Effector CD4-positive, alpha-beta T cell (primary cell): ENCODE measurements around the gene OR13J1.

Experiments
- DNase-seq: peaks from one replicate; pipeline ENCODE4 v3.0.0-alpha.2; 2020

OR13J1 gene

DNA sequence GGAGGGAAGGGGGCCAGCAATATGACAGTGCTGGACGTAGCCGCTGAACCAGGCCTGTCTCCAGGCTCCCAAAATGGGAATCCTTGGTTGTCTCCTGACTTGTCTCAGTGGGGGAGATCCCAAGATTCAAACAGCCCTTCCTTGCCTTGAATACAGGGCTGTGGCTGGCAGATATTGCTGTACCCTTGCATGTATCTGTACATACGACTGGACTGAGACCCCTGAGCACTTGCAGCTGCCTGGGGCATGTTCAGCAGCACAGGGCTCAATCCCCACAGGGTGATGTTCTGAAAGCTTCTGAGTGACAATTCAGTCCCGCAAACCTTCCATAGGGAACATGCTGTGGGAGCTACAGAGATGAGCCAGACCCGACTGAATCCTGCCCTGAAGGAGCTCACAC lies 13.3 kb downstream of the OR13J1 start:
- no peak for DNase-seq

DNA sequence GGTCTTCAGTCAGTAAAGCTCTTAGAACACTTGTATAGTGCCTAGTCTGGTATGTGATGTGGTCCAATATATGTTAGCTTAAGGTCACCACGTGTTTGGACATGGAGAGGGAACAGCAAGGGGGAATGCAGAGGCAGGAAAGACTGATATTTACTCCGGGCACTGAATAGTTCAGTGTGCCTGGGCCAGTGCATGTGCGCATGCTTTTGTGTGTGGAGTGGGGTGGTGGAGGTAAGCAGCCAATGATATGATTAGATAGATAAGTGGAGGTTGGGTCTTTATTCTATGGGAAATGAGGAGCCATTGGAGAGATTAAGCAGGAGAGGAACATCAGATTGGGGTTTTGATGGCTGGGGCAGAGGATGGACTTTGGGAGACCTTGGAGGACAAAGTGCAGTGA lies 14.0 kb downstream of the OR13J1 start:
- no peak for DNase-seq

DNA sequence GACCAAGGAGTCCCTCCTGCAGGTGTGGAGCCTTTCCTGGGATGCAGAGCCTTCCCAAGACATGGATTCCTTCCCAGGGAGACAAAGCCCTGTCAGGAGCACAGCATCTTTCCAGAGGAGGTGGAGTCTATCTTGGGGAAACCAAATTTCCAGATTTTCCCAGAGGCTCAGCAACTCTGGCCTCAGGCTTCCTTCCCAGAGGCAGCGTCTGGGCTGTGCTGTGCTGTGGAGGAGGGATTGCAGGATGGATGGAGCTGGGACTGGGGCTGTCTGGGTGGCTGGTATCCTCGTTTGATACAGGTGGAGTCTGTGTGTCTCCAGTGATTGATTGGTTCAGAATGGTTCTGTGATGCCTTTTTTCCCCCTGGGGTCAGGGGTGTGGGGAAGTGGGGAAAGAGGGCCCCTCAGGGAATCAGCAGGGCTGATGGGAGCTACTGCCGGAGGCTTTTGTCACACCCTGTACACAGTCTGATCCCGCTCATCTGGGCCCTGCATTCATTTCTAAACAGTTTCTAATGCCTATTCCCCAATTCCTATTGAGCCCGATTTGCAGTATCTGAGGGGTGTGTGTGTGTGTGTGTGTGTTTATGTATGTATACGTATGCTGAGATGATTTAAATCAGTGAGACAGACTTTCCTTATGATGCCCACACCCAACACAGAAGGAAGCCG lies 16.0 kb downstream of the OR13J1 start:
- DNase-seq = no peak

DNA sequence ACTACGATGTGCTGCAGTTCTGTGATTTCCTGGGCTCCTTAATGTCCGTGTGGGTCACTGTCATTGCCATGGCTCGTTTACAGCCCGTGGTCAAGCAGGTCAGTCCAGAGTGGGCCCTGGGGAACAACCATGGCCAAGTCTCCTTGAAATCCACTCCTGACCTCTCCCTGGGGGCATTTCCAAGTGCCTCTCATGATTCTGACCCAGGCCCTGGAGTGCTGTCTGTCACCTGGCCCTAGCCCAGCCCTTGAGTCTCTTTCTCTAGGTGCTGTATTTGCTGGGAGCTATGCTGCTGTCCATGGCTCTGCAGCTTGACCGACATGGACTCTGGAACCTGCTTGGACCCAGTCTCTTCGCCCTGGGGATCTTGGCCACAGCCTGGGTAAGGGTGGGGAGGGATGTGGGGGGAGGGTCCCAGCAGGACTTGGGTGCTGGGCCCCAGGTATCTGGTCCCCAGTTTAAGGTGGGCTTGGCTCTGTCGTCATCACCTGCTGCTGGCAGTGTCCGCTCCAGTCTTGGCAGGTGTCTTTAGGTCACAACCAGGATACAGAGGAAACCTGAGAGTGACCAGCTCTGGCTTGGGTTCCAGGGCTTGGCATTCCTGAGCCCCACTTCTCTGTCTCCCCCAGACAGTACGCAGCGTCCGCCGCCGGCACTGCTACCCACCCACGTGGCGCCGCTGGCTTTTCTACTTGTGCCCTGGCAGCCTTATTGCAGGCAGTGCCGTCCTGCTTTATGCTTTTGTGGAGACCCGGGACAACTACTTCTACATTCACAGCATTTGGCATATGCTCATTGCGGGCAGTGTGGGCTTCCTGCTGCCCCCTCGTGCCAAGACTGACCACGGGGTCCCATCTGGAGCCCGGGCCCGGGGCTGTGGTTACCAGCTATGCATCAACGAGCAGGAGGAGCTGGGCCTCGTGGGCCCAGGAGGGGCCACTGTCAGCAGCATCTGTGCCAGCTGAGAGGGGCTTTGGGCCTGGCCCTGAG lies 17.0 kb downstream of the OR13J1 start:
- DNase-seq = no peak

DNA sequence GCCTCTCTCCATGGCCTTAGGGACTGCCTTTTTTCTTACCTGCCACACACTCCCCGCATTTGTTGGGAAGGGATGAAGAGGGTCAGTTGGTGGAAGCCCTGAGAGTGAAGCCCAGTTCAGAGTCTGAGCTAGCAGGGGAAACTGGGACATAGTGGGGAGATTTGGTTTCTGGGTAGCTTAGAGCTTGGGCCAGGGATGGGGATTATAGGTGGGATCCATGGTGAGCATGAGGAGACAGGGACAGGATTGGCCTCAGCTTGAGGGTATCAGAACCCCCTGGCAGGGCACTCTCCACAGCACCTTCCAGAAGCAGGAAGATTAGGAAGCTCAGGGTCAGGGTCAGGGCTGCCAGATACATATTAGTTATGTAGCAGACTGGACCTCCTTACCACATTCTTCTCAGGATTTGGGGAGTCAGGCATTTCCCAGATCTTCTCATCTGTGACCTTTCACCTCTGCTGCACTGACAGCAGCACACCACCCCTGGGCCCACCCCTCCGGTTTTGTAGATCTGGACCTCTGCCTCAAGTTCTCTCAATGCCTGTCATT lies 17.9 kb downstream of the OR13J1 start:
- no peak for DNase-seq

DNA sequence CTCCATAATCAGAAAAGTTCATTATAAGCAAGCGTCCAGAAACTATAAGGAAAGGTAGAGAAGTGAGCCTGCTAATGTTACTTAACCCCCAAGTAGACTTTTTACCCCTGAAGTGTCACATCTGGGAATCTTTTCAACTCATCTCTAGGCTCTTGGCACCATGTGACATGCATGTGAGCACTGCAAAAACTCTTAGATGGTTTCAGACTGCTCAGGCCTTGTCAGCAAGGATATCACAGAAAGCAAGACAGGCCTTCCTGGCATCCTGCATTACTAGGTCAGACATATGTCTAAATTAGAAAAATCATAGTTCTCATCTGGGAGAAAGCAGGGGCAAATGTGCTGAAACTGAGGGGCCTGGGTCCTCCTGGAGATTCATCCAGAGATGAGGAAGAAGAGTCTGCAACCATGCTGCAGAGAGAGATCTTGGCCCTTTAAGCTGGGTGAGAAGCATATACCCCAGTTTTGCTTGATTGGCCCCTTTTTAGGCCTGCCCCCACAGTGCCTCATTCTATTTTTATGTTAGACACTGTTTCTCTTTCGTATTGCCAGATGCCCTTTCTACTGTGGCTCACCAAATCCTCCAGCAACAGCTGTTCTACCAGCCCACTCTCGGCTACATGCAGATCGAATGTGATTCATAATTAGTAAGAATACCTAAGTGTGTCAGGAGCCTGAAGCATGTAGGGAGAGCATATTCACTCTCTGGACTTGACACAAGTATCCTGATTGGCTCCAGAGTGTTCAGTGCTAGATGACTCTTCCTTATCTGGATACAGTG lies 22.2 kb downstream of the OR13J1 start:
- no peak for DNase-seq

DNA sequence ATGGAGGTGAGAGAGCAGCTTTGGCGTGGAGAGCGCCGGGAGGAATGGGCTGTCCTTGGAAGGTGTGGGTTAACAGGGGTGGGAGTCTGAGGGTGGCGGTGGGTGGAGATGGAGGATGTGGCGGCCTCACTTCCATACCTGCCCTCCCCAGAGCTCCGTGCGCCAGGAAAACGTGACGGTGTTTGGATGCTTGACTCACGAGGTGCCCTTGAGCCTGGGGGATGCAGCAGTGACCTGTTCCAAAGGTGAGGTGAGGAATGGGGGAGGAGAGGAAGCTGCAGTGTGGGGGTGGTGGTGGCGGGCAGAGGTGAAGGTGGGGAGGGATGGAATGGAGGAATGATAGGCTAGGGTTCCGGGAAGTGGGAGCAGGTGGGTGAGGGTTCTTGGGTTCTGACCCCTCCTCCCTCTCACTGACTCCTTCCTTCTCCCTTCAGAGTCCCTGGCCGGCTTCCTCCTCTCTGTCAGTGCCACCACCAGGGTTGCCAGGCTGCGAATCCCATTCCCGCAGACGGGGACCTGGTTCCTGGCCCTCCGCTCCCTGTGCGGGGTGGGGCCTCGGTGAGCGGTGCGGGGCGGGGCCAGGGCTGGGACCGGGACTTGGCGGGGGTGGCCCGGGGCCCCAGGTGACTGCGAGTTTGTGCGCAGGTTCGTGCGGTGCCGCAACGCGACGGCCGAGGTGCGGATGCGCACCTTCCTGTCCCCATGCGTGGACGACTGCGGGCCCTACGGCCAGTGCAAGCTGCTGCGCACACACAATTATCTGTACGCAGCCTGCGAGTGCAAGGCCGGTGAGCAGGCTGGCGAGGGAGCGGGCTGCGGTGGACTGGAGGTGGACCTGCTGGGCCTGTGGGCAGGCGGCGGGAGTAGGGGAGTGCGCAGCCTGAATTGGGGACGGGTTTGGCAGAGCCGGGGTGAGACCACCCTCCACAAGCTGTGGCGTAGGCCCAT lies 24.1 kb downstream of the OR13J1 start:
- no peak for DNase-seq

DNA sequence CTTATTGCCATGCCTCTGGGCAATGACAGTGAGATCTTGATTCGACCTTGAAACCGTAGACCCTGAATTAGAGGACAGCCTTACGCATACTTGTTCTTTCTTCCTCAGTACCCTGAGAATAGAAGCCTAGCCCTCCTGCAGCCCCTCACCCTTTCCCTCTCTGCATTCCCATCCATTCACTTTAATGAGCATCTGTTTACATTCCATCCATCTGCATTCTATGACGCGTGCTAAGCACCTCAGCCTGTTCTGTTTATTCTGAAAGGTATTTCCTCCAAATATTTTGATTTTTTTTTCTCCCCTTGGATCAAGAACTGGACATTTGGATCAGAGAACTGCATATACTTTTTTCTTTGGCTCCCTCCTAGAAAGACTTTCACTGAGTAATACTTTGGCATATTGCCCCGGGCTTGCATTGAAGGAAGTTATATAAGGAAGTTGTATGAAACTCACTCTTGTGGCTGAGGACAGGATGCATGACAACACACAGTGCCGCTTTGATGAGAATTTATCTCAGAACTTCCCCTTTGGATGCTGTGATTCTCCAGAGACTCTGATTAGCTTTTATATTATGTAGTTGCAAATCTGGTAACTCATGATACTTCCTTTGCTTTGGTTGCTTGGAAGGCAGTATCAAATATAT lies 25.5 kb downstream of the OR13J1 start:
- peak; percentile 16 for DNase-seq

DNA sequence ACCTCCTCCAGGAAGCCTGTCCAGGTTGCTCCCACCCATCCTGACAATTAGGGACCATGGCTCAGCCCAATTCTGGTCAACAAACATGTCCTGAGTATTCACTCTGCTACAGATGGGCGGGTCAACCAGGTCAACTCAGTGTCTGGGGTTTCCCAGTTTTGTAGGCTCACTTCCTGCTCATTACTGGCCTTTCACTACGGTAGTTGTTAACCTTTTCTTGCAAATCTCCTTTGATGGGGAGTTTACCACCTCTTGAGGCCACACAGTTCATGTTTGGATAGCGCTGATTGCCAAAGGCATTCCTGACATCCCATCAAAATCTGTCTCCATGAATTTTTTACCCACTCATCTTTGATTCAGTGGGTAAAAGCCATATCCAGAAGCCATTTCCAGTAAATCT lies 27.4 kb downstream of the OR13J1 start:
- no peak for DNase-seq

DNA sequence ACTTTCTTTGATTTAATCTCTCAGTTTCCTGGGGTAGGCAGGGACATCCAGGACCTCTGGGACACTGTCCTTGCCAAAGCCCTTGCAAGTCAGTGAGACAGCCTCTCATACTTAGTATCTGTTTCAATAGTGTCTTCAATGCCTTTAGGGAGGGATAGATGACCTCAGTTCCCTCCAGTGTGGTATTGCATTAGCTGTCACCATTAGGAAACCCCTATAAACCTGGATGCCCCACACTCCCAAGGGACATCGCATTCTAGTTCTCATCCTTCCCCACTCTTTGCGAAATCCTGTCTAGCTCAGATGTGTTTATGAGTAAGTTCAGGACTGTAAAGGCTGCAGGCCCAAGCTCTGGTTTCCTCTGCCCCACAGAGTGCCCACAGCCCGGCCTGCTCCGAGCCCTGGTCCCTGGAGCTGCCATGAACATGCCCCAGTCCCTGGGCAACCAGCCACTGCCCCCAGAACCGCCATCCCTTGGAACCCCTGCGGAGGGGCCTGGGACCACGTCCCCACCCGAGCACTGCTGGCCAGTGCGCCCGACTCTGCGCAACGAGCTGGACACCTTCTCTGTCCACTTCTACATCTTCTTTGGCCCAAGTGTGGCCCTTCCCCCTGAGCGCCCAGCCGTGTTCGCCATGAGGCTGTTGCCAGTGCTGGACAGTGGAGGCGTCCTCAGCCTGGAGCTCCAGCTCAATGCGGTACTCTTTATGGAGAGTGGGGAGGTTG lies 28.0 kb downstream of the OR13J1 start:
- no peak for DNase-seq

DNA sequence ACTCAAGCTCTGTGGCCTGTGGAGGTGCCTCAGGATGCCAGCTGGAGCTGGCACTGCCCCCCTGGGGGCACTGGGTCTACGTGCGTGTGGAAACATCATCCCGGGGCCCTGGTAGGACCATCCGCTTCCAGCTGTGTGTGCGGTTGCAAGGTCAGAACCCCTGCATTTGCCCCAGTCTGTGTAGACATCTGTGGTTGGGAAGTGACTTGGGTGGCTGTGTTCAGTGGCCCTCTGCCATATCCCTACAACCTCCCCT lies 28.6 kb downstream of the OR13J1 start:
- DNase-seq = no peak

DNA sequence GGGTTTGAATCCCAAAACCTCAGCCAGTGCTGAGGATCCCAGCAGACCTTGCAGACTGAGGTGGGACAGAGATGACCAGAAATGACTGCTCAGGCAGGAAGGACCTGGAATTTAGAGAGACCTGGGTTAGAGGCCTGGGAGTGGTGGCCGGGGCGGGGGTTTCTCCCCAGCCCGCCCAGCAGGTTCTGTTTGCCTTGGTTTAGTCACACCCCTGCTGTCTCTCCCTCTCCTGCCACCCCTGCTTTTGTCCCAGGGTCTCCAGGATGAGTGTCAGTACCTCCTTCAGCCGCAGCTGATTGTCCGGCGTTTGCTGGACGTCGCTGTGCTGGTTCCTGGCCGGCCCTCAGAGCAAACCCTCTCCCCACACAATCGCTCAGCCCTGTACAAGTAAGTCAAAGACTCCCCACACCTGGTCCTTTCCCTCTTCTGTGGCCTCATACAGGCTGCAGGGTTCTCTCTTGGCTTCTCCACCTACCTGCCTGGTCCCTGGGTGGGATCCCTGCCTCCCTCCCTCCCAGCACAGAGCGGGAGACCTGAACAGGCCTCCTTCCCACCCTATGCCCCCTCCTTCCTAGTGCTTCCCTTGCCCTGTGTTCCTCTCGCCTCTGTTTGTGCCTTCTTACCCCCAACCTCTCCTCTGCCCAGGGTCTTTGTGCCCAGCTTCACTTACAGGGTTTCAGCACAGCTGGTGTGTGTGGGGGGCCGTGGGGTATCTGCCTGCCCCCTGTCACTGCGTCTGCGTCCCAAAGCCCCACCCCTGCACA lies 29.1 kb downstream of the OR13J1 start:
- DNase-seq = no peak

DNA sequence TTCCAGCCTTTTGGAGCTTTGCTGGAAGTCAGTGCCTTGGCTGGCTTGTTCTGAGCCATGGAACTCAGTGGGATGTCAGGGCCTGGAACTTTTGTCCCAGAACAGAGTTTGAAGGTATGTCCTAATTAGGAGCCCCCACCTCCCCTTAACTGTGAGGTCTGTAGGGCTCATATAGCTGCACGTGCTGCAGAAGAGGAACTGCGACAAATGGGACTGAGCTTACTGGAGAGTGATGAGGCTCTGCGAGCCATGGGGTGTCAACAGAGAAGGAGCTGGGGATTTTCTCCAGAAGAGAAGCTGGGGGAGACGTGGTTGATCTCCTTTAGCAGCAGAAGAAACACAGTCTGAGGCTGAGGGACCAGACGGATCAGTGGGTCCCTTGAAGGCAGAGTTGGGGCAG lies 30.3 kb downstream of the OR13J1 start:
- no peak for DNase-seq

DNA sequence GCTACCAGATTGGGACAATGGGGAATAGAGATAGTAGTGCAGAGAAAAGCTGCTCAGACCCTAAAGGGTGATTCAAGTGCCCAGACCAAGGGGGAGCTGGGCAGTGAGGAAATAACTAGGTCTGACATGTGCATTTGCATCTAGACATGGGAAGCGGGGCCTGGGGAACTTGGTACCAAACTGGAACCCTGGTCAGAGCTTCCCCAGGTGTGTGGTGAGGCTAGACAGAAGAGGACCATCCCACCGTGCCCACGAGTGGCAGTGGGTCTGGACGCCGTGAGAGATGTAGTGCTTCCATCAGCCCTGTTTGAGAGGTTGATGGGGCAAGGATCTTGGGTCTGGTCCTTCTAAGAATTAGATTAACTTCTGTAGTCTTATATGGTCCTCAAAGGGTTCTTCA lies 33.6 kb downstream of the OR13J1 start:
- no peak for DNase-seq

DNA sequence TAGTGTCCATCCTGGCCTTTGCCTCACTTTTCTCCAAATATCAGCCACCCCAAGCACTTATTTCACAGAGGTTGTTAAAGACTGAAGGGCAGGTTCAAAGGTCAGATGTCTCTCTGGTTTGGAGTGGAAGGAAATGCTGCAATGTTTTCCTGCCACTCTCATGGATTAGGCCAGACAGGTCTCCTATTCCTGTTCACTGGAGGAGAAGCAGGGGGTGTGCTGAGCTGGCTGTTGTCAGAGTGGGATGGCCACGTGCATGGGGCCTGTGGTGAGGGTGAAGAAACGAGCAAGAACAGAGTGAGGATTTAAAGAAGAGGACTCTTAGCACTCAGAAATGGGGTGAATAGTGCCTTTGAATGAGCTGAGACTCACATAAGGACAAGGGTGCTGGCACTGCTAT lies 34.4 kb downstream of the OR13J1 start:
- no peak for DNase-seq

DNA sequence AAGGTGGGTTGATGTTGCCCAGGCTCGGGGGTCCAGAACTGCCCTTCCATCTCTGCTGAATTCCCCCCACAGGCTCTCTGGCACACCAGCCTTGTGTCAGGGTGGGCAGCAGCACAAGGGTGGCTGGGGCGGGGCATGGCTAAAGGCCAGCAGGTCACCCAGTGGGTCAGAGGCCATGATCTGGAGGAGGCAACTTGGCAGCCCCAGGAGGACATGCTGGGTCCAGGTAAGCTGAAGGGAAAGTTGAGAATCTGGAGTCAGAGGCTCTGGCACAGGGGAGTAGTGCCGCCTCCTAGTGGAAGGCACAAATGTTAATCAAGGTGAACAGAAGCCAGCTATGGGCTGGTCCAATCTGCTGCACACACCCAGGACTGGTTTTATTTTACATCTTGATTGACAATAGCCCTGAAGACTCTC lies 35.0 kb downstream of the OR13J1 start:
- DNase-seq = no peak

DNA sequence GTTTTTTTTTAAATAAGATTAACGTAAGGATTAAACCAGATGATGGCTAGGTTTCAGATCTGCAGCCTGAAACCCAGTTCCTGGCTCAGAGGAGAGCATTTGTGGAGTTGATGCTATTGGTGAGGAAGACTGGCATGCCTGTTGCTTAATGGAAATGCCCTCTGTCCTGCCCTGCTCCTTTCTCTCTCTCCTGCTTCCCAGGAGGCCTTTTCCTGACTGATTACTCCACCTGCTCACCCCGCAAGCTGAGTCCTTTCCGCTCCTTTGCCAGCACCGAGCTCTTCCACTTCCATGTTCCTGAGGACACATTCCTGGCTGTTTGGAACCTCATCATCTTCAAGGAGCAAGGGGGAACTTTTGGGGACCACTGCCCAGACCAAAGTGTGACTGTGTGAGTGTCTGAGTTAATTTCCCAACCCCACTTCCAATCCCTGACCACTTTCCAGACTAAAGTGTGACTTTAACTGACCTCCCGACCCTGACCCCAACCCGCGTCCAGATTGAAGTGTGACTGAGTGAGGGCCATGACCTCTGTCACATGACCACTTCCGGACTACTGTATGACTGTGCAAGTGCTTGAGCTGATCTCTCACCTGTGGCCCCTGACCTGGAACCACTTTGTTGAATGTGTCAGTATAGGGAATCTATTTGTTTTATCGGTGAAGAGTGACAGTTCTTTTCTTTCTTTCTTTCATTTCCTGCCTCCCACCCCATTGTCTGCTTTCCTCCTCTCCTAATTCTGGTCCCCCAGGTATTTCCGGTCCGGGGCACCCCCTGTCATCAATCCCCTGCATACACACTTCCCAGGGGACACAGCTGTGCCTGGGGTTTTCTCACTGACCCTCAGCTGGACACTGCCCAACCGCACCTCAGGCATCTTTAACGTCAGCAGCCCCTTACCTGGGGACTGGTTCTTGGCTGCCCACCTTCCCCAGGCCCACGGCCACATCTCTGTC lies 35.7 kb downstream of the OR13J1 start:
- DNase-seq = no peak

DNA sequence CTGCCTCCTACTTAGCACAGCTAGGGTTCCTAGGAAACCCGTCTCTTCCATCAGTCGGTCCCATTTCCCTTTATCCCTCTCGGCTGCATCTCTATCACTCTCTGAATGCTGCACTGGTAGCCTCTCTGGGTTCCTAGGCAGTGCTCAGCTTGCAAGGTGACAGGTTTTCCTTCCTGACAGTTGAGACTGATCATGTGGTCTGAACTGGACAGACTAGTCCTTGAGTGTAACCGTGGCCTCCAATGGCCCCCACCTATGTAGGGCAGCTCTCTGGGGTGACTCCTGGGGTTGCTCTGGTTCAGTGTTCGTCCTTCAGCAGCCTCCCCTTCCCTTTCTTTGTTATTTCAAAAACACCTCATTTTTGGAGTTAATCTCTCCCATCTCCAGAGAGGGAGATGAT lies 37.4 kb downstream of the OR13J1 start:
- no peak for DNase-seq

DNA sequence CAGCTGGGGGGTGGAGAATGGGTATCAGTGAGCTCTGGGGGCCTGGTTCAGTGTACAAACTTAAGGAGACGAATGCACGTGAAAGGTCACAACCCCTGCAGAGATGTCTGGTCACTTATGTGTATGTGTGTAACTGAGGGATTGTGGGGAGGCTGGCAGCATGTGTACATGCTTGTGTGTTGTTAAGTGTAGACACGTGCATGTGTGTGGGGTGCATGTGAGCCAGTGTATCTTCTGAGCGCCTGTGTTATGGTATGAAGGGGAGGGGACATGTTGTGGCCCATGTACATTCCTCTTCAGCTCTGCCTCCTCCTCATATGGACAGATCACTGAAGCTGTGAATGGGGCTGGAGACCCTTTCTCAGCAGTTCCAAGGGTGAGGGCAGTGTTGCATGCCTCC lies 39.2 kb downstream of the OR13J1 start:
- DNase-seq = no peak
